ENCODE results near the gene ATXN7L1. TPM values are rescaled to one million over a fixed set of nuclear protein-coding genes. Genes with fewer than 3 reads are reported as not detected.
A peak's percentile ranks its signal among the peaks of the same experiment; 100 is the strongest.
"Not testable (repeated sequence)": the region's sequence is repeated elsewhere in the genome, so short reads cannot be mapped to it uniquely, and the experiment has no call there.

ATXN7L1 gene
- total RNA-seq, 2 donors from 2014 or later = 9.5 to 9.7 TPM

DNA sequence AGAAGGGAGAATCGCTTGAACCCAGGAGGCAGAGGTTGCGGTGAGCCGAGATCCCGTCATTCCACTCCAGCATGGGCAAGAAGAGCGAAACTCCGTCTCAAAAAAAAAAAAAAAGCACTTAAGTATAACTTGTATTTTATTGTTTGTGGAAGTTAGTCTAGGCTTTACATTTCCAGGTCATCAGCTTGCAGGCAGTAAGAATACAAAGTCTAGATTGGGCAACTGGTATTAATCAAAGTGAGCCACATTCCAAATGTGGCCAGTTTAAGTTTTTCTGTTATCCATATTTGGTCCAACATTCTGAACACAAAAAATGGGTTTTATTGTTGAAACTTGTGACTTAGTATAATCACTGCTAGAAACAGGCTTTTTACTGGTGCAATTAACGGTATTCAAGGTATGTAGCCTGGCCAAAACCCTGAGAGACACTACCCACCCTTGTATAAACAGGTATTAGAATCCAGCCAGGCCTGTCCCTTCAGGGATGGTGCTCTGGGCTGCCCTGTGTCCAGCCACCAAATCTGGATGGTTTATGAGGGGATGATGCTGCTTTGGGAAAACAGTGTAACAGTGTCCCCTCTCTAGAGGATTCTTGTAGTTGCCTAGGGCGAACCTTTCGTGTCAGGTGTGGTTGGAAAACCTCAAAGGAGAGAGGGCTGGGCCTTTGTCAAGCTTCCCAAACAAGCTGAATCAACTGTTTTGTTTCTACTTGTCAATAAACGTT, 173.0 kb downstream of the ATXN7L1 start:
- DNase-seq (ENCODE audit: low spot score) = no peak
- intact Hi-C loops (cut with DNase I) = no loop called here

DNA sequence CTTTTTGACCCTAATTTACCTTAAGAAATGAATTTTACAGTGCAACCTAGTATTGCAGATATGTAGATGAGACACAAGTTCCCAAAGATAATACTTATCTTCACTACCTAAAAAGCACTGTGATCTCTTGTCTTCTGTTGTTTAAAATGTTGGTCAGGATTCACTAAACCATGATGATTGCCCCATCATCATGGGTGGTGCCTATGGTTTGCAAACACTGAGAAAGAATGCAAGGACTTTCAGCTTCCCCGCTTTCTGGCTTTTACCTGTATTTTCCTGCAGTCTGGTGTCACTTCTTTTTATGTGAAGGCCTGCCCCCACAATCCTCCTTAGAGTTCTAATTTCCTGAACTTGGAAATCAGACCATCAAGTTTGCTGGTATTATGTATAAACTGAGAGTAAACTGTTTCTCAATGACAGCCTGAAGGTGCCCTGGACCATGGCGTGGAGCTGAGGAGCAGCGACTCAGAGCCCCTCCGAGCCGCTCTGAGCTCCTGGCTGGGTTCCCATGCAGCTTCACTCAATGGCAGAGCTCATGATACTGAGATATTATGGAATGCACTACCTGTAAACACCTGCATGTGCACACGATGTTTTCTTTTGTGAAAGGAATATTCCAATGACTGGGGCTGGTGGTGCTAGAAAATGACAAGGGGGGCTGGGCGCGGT, 176.7 kb downstream of the ATXN7L1 start:
- intact Hi-C loops (cut with DNase I) = no loop called here
- DNase-seq (ENCODE audit: low spot score) = no peak

DNA sequence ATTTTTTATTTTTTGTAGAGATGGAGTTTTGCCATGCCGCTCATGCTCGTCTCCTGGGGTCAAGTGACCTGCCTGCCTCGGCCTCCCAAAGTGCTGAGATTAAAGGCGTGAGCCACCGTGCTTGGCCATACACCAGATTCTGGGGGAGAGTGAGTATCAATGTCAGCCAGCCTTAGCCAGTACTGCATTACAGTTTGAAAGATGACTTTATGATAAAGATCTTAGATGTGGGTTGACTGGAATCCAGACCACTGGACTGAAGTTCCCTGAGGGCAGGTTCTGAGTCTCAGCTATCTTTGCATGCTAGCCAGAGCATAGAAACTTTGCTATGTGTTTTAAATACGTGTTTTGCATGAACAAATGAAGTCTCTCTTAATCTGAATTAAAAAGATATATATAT, 177.9 kb downstream of the ATXN7L1 start:
- intact Hi-C loops (cut with DNase I) = no loop called here
- no peak for DNase-seq (ENCODE audit: low spot score)

DNA sequence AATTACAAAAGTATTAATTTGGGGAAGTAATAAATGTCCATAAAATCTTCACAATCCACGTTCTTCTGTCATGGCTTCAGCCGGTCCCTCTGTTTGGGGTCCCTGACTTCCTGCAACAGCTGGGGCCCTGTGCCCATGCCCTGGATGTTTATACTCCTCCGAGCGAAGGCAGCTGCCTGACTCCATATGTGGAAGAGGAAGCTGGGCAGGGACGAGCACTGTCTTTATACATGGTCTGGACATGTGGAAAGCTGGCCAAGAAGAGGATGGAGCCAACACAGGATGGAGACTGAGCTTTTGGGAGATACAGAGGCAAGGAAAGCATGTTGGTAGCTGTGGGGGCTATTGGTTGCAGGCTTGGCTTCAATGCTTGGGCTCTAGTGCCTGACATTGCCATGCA, 178.6 kb downstream of the ATXN7L1 start:
- intact Hi-C loops (cut with DNase I) = no loop called here
- DNase-seq (ENCODE audit: low spot score) = no peak

DNA sequence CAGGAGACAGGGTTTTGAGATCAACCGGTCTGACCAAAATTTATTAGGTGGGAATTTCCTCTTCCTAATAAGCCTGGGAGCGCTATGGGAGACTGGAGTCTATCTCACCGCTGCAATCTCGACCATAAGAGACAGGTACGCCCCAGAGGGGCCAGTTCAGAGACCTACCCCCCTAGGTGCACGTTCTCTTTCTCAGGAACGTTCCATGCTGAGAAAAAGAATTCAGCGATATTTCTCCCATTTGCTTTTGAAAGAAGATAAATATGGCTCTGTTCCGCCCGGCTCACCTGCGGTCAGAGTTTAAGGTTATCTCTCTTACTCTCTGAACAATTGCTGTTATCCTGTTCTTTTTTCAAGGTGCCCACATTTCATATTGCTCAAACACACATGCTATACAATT, 179.2 kb downstream of the ATXN7L1 start:
- DNase-seq (ENCODE audit: low spot score); intact Hi-C loops (cut with DNase I): not testable (repeated sequence)

DNA sequence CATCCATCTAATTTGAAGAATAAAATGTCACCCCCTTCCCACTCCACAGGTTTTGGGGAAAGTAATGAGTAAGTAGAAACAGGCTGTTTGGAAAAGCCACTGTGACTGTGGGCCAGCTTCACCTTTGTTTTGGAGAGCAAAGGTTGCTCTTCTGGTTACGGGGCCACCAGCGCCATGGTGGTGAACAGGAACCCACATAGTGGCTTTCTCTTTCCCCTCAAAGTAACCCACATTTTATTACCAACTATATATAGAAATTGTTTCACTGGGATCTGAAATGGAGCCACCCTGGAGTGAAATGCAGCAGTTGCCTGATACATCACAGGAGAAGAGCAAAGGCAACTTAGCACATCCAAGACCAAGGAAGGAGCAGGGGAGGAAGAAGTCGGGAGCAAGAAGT, 182.8 kb downstream of the ATXN7L1 start:
- DNase-seq (ENCODE audit: low spot score) = no peak
- intact Hi-C loops (cut with DNase I) = no loop called here

DNA sequence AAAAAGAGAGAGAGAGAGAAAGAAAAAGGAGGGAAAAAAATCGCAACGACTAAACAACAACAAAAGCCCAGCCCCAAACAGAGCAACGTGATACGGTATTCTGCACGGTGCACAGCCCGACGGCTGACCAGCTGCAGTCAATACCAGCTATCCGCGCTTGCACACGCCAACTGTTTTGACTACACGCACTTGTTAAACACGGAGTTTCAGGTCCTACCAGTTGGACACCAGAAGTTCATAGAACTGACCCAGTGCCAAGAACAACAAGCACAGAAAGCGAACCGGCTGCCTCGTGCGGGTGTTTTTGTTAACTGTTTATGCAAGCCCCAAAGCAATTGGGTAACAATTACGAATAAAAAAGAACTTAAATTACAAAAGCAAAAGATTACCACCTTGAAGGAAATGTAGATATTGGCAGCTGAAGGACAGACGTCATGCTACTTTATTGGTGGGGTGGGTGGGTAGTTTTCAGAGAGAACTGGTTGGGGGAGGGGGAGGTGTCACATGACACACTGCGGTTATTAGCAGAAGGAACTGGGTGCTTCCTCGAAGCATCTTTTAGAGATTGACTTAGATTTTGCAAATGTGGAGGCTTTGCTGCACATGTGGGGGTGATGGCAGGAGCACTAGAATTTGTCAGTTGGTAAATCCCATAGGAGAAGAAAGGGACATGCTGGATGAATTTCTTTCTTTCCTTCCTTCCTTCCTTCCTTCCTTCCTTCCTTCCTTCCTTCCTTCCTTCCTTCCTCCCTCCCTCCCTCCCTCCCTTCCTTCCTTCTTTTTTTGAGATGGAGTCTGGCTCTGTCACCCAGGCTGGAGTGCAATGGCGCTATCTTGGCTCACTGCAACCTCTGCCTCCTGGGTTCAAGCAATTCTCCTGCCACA, 184.5 kb downstream of the ATXN7L1 start:
- intact Hi-C loops (cut with DNase I) = no loop called here
- DNase-seq (ENCODE audit: low spot score) = peak; percentile 83

DNA sequence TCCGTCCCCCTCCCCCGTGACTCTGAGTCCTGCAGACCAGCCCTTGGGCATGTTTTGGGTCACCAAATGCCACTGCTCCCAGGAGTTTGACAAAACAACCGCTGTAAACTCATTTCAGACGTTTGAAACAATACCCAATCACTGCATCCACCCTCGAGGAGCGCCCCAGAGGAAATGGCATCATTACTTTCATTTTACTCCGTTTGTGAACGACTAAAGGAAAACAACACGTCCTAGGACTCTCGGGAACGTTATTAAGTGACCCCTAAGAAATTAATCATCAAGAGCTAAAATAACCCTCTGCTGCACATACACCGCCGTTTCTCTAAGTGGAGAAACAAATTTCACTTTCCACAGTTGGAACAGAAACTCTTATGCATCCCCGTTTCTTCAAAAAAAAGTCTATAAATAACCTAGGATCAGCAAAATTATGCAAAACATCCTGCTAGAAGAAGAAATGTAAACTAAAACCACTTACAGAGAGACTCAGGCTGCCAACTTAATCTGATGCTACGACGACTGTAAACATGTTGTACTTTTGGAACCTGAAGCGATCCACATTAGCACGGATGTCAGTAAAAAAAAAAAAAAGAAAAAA, 185.2 kb downstream of the ATXN7L1 start:
- no peak for DNase-seq (ENCODE audit: low spot score)
- intact Hi-C loops (cut with DNase I) = no loop called here

DNA sequence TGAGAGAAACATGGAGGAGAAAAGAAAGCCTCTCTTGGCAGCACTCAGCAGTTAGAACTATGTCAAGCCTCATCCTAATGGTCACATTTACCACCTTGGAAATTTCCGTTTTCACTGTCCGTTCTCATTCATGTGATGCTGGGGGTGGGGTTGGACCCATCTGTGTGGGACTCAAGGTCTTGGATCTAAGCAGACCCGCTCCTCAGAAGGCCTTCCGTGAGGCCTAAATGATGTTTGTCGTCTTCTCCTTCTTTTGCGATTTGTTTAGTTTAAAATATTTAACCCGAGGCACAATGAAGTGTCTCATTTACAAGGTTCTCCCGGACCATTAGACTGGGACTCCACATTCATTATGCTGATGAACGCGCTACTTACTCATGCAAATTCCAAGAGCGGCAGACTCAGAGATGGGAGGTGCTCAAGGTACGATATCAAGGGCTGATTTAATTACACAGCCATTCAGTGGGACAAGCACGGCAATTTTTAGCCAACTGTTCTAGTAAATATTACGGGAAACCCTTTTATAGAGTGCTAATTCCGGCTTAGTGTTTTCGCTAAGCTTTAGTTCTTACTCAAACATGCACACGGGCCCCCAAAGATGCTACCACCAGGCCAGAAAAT, 186.0 kb downstream of the ATXN7L1 start:
- intact Hi-C loops (cut with DNase I) = no loop called here
- no peak for DNase-seq (ENCODE audit: low spot score)

DNA sequence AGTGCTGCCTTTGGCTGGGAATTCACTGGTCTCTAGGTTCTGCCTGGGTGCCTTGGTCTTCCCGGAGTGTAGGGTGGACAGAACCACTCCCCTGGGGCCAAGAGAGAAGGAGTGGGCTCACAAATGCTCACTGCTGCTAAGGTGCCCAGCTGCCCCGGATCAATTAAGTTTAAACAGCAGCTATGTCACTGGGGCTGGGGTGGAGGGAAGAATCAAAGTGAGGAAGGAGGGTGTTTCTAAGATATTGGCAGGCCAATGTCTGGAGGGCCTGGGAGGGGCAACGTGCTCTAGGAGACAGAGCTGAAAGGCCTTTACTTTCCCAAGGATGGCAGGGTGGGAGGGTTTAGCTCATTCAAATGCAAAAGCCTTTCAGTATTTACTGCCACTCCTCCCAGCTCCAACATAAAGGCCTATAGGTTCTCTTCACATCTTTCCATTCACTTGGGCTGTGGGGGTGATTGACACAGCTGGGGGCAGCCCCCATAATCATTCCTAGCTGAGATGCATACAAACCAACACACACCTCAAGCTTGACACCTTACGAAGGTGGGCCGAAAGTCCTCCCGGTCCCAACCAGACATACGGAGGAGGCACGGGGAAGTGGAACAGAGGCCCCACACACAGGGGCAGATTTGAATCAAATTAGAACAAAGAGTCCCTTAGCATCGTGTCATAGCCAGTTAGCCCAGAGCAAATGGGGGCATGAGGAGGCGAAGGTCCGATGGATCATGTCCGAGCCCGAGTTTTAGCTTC, 187.2 kb downstream of the ATXN7L1 start:
- DNase-seq (ENCODE audit: low spot score) = no peak
- intact Hi-C loops (cut with DNase I) = no loop called here

DNA sequence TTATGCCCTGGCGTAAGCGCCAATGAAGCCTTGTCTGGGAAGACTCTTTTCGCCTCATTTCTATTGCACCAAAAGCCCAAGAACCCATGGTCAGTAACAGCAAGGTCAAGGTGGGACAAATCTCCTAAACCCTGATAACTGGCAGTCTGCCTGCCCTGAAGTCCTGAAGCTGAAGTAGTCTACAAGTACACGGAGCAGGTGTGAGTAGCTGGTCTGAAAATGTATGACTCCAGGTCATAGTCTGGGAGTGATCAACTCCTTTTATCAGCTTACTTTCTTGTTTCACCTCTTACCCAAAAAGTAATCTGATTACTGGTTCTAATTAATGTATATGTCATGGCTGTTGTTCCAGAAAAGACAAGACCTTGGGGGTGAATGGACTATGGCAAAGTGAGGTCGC, 187.8 kb downstream of the ATXN7L1 start:
- DNase-seq (ENCODE audit: low spot score) = no peak
- intact Hi-C loops (cut with DNase I) = no loop called here

DNA sequence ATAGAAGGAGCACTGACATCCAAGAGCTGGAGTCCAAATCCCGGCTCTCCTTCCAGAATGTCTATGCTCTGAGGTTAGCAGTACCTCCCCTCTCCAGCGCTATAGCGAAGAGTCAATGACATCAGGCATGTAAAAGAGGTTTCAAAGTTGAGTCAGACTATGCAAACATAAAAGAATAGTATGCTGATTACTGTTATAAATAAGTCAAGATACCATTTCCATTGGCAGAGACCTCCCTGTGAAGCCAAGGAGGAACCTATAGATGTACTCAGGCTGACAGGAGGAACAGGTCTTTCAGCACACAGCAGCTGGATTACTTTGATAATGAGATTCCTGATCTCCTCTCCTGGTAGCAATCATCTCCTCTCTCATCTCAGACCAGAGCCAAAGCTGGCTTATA, 191.2 kb downstream of the ATXN7L1 start:
- no peak for DNase-seq (ENCODE audit: low spot score)
- intact Hi-C loops (cut with DNase I) = no loop called here

DNA sequence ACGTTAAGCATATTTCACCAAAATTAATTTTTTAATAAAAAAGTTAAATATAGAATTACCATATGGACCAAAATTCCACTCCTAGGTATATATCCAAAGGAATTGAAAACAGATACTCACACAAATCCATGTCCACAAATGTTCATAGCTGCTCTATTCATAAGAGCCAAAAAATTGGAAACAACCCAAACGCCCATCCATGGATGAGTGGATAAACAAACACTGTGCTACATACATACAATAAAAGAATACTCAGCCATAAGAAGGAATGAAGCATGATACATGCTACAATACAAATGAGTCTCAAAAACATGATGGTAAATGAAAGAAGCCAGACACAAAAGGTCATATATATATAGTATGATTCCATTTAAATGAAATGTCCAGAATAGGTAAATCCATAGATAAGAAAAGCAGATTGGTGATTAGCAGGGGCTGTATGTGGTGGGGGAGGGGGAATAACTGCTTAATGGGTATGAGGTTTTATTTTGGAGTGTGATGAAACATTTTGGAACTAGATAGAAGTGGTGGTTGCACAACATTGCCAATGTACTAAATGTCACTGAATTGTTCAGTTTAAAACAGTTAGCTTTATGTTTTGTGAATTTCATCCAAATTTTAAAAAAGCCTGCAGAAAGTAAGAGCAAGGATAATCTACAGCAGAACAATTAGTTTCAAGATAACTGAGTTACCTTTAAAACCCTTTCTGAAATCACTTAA, 193.9 kb downstream of the ATXN7L1 start:
- intact Hi-C loops (cut with DNase I) = no loop called here
- no peak for DNase-seq (ENCODE audit: low spot score)

DNA sequence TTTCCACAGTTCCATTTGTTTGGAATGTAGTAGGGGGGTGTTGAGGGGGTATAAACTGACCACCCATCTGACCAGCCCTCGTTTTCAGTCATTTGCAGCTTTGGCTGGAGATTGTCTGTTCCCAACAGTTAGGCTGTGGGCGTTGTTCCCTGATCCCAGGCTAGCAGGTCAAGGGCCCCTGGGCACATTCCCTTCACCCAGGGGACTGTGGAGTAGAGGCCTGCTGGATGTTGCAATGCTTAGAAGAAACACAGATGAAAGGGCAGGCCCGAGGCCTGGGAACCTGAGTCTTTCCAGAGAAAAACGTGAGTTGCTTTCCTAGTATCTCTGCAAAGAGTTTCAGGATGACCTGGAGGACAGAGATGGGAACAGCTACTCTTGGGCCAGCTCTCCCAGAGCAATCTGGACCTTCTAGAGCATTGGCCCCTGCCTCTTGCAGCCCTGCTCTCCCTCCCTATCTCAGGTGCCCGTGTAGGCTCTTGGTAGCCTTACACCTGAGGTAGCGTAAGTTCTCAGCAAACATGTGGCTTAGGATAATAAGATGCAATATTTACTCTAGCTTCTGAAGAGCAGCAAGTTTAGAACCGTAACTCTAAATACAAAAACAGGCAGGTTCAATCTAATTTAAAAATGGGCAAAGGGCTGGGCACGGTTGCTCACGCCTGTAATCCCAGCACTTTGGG, 195.8 kb downstream of the ATXN7L1 start:
- peak; percentile 82 for DNase-seq (ENCODE audit: low spot score)
- intact Hi-C loops (cut with DNase I) = no loop called here

DNA sequence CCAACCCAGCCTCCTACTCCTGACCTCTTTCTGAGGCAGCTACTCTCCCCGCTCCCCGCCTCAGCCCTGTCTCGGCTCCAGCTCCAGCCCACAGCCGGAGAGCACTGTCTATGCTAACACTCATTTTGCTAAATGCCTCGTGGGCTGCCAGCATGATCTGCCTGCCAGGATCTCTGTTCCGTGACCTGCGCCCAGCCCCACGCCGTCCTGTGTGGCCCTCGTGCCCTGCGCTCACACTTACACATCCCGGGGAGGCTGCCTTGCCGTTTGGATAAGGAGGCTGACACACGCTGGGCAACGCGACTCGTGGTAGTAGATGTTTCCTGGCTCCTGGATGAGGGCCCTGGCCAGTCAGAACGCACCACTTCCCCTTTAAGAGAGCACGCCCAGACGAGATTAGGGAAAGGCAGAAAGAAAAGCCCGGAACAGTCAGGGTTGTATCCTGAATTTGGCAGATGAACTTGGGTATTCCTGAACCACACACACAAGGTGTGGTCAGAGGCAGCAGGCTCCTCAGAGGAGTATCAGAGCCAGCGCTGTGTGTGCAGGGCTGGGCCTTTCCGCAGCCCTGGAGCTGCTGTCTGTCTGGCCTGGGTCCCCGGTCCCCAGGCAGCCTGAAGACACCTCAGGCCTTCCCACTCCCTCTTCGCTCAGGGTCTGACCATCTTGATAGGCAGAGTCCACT, 197.4 kb downstream of the ATXN7L1 start:
- intact Hi-C loops (cut with DNase I) = loop anchor here in 1 of 2 donors (10.0 kb wide), 1 partner anchor 176 kb away; no protein-coding TSS in a partner anchor
- peak; percentile 94 for DNase-seq (ENCODE audit: low spot score)

DNA sequence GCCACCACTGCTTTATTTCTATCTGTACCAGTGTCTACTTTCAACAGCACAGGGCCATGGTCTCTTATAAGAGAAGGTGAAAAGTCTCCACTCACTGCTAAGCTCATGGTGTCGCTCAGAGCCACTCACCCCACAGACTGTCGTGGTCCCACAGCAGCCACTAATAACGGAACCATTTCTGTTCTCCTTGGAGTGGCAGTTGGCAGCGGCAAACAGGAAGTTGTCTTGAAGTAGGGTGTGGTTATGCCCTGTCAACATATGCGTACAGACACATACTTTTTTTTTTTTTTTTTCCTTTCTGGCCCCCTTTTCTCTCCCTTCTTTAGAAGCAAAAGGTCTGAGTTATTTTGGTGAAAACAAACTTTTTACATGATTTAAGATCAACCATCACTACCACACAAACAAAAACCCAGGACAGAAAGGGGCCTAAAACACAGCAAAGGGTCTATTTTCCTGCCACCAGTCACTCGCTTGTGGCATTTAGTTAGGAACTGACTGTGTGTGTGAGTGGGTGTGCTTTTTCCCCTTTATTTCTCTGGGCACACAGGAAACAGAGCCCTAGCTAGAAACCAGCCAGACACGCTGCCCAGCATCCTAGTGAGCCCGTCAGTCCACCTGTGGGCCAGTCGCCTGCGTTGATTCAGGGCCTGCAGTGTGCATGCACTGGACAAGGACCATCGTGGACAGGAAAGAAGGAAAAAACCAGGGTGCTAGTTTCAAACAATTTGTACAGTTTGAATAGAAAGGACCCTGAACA, 198.4 kb downstream of the ATXN7L1 start:
- peak; percentile 78 for DNase-seq (ENCODE audit: low spot score)
- intact Hi-C loops (cut with DNase I) = loop anchor here in 1 of 2 donors (10.0 kb wide), 1 partner anchor 177 kb away; no protein-coding TSS in a partner anchor
